GM18517 (cell line): ENCODE results near the gene PPT1.
"Not testable (repeated sequence)": the region's sequence is repeated elsewhere in the genome, so short reads cannot be mapped to it uniquely, and the experiment has no call there.

Experiments
- ATAC-seq: cut with Tn5 transposase; IDR thresholded peaks from one replicate; pipeline ENCODE4 v1.9.1; 2021; ENCODE audit warnings: mild to moderate bottlenecking, moderate library complexity; ENCODE audit not compliant: unreplicated experiment

The PPT1 gene

DNA sequence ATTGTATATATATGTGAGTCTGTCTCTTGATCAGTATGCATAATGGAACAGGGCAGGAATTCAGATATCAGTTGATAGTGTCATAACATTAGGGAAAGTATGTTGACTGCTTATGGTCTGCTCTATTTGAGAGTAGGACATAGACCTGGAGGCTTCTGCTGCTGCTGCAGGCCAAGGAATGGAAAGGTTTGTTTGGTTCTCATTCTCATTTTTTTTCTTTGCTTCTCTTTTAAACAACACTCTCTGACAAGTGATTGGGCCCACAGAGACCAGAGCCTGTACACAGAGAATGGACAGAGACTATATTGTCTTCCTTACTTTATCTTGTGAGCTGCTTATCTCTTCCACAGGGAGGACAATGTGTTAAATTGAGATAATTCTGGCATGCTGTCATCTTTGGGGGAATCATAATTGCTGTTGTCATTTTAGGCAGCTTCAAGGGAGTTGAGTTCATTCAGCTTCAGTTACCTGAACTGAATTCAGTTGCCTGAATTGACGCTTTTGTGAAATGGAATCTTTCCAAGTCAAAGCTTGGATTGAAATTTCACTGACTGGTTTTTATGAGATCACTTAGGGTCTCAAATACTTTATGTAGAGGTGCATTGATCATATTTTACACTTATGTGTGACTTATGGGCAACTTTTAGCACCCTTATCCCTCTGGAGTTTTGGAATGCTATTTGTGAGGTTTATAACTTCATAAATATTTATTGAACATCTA is 39.6 kb downstream of the PPT1 start:
- ATAC-seq: no peak

DNA sequence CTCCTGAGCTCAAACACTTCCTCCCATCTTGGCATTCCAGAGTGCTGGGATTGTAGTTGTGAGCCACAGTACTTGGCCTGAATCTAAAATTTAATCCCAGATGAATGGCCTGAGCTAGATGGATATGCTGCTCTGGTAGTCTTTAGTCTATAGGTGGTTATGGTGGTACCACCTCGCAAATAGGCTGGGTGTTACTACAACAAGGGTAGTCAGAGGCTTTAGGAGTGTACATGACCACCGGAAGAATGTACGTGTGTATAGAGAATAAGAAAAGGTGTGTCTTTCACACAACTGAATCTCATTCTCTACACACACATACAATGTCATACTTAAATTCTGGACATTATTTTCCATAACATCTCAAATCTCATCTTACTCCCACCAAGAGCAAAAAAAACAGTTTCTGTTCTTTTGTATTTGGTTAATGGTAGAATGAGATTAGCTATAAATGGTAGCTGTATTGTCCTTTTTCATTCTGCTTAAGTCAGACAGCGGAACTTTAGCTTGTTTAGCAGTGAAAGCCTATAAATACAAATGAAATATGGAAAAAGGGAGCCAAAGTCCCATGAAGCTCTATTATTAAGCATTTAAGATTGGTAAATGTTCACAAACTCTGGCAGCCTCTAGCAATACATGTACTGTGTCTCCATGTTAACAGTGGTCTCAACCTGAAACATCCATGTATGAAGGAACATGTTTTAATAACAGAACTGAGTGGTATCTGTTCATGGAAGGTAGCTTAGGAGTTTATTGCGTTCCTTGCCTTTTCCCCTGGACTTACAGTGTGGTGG is 40.3 kb downstream of the PPT1 start:
- ATAC-seq: no peak

DNA sequence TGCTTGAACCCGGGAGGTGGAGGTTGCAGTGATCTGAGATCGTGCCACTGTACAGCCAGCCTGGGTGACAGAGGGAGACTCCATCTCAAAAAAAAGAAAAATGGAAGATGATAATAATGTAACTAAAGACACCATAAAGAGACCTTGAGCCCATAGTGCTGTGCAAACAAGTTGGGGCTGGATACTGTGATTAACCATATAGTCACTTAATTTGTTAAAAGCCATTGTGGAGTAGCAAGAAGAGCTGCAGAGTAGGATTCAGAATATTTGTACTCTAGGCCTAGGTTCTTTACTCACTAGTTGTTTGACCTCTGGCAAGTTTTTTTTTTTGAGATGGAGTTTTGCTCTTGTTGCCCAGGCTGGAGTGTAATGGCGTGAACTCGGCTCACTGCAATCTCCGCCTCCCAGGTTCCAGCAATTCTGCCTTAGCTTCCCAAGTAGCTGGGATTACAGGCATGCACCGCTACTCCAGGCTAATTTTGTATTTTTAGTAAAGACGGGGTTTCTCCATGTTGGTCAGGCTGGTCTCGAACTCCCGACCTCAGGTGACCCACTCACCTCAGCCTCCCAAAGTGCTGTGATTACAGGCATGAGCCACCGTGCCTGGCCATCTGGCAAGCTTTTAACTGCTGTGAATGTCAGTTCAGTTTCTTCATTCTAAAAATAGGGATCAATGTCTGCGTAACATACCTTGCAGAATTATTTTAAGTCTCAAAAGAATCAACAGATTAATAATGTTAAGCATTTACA is 43.7 kb downstream of the PPT1 start:
- no peak for ATAC-seq

DNA sequence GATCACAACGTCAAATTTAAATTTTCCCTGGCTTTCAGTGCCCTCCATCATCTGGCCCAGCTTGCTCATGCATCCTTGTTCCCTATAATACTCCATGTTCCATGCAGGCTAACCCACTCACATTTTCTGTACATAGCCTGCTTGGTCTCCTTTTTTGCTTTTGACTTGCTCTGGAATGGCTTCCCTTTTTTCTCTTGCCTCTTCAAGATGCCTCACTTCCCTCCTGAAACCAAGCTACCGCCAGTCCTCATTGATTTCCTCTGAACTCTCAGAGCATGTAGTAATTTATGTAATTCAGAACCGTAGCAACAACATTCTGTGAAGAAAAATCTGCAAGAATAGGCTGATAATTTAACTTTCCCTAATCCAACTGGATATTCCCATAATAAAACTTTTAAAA is 46.2 kb downstream of the PPT1 start:
- no peak for ATAC-seq

DNA sequence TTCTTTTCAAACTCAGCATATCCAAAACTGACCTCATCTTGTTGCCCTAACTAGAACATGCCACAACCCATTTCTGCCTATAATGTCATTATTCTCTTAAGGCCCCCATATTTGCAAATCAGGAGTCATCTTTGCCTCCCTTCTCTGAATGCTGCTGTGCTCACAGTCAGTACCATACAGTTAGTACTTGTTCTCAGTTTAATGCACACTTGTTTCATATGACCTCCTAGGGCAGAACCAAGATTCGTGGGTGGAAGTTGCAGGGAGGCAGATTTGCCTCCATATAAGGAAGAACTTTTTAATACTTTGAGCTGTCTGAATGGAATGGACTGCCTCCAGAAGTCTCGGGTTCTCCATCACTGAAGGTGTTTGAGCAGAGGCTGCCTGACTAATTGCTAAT is 47.3 kb downstream of the PPT1 start:
- no peak for ATAC-seq

DNA sequence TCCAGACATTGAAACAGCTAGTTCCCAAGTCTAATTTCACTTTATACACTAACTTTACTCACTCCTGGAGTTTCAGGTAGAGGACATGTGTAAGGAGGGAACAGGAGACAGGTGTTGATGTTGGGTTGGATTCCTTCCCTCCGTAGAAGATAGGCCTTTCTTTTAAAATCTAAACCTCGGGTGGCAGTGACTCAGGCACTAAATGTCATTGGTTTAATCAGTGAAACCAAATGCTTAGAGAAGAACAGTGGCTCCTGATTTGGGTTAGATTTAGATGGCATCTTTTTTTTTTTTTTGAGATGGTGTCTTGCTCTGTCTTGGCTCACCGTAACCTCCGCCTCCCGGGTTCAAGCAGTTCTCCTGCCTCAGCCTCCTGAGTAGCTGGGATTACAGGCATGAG is 49.3 kb downstream of the PPT1 start:
- ATAC-seq: no peak

DNA sequence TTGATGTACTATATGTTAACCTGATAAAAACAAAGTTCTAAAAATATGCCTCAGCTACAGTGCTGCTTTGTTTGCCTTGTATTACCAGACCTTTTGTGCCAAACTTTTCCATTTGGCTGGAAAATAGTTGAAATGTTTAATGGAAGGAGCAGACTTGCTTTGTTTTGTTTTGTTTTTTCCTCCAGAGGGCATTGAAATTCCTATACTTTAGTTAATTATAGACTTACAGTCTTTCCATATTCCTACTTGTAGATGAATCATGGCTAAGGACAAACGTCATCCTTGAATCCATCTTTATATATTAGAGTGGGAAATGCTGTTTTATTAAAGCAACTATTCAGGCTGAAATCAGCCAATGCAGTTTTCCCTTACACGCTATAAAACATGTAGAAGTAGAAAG is 49.8 kb downstream of the PPT1 start:
- no peak for ATAC-seq

DNA sequence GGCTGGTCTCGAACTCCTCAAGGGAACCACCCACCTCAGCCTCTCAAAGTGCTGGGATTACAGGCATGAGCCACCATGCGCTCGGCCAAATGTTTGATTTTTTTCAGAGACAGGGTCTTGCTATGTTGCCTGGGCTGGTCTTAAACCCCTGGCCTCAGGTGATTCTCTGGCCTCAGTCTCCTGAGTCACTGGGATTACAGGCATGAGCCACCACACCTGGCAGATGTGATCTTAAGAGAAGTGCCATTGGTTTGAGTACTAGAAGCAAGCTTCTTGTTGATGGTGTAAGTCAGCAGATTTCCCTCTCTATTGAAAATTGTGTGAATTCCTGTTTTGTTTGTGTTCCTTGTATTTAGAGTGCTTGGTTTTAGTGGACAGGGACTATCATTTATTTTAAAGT is 51.3 kb downstream of the PPT1 start:
- no peak for ATAC-seq

DNA sequence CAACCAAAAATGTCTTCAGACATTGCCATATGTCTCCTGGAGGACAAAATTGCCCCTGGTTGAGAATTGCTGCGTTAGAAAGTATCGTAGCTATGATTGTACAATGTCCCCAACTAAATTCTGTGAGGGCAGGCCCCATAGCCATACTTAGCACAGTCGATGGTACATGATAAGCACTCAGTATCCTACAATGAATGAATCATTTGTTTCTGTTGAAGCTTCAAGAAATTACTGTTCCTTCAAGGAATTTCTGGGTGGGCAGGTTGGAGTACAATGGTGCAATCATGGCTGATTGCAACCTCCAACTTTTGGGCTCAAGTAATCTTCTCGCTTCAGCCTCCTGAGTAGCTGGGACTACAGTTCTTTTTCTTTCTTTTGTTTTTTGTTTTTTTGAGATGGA is 51.9 kb downstream of the PPT1 start:
- ATAC-seq: no peak

DNA sequence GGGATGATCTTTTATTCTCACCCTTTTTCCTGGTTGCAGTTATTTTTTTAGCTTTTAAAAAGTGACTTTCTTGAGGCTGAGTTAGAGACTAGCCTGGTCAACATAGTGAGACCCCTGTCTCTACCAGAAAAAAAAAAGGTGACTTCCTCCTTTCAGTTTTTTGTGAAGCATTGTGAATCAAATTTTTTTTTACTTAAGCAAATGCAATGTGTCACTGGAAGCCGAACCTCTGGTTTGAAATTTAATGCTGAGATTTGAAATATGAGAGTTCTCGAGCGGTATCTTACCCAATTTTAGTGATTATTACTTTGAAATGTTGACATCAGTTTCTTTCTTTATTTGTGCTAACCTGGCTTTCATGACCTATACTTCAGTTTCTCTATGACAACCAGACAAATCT is 52.9 kb downstream of the PPT1 start:
- ATAC-seq: no peak

DNA sequence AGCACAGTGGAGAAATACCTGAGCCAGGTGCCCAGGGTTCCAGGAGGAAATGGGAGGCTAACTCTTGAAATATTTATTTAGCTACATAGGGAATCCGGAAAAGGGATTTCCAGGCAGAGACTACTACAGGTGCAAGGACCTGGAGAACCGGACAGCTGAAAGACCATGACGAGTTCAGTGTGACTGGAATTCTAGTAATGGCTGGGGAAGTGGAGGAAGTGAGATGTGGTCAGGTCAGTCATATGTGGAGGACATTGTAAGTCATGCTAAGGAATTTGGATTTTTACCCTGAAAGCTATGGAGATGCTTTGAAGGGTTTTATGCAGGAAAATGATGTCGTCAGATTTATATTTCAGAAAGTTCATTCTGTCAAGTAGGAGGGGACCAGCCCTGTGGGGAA is 54.7 kb downstream of the PPT1 start:
- no peak for ATAC-seq

DNA sequence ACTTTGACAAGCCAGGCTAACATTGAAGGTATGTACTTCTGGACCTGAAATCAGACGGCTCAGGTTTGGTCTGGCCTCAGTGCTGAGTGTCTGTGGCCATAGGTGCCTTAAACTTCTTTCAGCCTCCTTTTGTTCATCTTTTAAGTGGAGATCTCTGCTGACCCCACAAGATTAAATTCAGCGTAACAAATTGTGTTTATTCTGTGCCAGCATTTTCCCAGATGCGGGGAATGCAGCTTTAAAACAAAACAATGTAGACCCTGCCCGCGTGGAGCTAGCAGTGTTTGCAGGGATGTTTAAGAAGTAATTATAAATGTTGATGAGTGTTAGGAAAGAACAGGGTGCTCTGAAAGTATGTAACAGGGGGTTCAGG is 55.6 kb downstream of the PPT1 start:
- no peak for ATAC-seq

DNA sequence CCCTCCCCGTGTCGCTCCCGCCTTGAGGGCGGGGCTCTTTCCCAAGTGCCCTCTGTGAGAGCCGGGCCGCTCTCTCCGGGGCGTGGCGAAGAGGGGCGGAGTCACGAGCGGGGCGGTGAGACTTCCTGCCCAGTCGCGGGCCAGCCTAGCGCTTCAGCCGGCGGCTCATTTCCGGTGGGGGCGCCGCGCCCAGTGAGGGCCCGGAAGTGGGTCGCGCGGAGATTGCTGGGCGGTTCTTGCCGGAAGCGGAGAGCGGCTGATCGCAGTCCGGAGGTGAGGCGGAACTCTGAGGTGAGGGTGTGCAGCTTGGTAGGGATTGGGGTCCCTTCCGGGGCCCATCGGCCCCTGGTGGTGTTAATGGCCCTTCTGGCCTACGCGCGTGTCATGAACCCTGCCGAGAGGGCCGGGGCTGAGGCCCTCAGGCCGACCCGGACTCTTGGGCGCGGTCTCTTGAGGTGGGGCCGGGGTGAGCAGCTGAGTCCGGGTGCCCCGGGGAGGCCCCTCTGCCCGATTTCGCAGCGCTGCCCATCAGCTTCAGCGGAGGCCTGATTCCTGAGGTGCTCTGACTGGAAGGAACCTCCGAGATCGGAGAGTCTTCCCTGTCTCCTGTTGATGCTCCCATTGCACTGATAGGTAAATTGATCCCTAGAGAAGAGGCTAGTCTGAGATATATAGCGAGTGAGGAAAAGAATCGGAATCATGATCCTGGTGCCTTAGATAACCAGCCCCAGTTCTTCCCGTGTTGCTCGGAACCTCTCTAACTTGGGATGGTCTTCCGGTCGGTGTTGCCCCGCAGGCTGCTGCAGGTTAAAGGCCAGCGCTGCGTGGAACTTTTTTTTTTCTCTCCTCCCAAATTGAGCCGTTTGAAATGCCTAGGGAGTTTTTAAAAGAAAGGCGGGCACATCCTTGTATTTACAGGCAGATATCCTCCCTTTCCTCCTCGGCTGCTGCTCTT is 56.3 kb downstream of the PPT1 start, which contains the start of gene CAP1:
CAP1 (plus strand) TSS at position 219 of the 955 bp plus-strand sequence. CDS start 18,618 bp downstream, outside the sequence.
- peak; percentile 68 for ATAC-seq

DNA sequence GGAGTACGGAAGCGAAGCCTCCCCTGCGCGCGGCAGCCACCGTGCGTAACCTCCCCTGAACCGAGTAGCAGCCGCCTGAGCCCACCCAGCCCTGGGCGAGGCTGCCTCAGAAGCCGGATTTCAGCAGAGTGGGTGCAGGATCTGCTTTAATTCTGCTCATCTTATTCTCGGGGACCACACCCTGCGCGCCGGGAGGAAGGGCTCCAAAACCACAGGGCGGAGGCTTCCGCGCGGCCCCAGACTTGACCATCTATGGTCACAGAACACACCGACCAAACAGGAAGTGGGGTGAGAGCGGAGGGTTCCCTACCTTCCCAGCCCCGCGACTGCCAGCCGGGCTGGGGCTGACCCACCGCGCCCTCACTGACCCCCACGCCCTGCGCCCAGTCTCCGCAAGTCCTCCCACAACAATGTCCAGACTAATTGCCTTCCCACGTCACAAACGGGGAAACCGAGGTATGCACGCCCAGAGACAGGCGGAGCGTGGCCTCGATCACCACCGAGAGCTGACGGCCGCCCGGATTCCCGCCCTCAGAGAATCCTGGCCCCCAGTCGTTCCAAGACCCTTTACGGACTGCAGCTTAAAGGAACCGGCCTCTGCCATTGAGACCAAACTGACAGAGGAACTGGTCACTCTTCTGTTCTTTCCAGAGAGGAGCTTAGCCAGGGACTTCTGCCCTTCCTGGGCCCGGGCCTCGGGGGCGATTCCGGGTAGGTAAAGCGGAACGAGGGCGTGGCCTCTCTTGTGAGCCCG is 57.1 kb downstream of the PPT1 start:
- peak; percentile 61 for ATAC-seq

DNA sequence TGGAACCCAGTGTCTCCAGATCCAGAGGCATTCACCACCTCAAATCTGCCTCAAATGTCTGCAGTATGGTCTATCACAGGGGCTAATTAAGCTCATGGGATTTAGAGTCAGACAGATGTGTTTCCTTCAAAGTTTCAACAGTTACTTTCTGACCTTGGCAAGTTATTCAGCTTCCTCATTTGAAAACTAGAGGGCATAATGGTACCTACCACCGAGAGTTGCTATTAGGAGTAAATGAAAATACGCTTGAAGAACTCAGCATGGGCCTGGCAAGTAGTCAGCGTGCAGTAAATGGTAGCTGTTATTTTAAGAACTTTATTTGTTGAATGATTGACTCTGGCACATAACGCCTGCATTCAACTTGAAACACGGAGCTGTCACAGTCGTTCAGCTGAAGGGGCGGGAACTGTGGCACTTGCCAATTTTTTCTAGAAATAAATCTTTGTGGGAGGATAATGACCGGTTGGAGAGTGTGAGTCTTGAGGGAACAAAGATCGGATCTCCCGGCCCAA is 57.8 kb downstream of the PPT1 start:
- ATAC-seq: peak; percentile 6

DNA sequence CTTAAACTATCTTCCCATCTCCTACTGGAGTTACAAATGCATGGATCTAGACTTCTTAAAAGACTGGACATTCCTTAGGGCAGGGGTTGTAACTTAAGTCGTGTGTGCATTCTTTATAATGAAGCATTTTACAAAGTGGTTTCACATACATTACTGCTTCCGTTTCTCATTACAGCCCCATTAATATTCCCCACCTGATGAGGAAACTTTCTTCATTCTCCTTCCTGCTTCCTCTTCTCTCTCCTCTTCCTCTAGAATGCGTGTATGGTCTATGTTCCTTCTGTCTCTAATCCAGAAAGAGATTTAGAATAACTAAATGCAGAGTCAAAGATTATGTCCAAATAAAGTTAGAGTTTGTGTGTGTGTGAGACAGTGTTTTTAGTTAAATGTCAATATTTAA is 58.4 kb downstream of the PPT1 start:
- ATAC-seq: no peak

DNA sequence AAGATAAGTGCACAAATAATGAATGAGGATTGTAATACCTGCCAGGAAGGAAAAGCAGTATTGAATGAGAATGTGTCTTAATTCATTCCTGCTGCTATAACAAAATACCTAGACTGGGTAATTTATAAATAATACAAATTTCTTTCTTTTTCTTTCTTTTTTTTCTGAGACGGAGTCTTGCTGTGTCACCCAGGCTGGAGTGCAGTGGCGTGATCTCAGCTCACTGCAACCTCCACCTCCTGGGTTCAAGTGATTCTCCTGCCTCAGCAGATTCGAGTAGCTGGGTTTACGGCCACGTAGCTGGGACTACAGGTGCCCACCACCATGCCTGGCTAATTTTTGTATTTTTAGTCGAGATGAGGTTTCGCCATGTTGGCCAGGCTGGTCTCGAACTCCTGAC is 59.8 kb downstream of the PPT1 start:
- not testable (repeated sequence) for ATAC-seq

DNA sequence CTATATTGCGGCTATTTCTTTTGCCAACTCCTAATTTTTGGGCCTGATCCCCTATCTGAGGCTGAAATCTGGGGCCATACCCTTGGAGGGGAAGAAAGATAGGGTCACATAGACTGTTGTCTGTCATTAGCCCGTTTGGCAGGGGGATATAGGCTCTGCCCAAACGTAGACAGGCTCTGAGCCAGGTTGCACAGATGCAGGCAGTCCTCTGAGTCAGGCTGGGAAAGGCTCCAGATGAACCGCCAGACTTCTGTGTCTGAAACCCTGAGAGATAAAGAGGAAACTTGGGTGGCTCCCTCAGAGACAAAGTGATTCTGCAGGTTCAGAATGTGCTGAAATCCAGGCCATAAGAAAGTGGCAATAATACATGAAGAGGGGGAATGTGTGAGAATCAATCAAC is 60.5 kb downstream of the PPT1 start:
- no peak for ATAC-seq

DNA sequence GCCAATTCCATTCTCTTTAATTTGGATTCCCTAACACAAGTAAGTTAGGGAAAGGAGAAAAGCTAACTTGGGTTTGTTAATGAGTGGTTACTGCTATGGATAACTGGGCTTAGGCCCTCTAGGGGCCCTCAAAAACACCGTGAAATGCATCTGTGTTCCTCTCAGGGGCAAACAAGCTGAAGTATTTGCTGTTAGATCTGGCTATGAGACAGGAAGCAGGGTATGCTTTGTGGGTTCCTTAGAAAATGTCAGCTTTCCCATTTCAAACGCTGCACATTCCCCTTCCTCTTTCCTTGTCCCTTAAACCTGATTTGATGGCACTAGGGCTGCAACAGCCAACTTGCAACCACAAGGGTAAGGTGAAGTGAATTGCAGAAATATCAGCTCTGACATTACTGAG is 62.2 kb downstream of the PPT1 start:
- ATAC-seq: no peak
